ENCODE data around the gene EFCAB13.
"Not testable (repeated sequence)": the region's sequence is repeated elsewhere in the genome, so short reads cannot be mapped to it uniquely, and the experiment has no call there.

The EFCAB13 gene

DNA sequence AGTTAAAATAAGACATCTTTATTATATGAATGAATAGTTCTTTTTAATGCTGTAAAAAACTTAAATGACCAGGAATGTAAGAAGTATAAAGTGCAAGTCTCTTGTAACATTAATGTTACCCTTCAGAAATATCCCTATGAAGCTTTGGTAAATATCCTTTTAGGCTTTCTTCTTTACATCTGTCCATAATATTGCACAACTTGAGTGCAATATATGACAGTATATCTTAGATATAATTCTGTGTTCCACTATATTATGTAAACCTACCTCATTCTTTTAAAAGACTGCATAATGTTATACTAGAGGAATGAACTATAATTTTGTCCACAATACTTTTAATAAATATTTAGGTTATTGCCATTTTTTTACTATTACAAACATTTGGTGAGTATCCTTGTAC lies 81.1 kb downstream of the EFCAB13 start:
- no peak overlapping the region for H3K27ac ChIP-seq

DNA sequence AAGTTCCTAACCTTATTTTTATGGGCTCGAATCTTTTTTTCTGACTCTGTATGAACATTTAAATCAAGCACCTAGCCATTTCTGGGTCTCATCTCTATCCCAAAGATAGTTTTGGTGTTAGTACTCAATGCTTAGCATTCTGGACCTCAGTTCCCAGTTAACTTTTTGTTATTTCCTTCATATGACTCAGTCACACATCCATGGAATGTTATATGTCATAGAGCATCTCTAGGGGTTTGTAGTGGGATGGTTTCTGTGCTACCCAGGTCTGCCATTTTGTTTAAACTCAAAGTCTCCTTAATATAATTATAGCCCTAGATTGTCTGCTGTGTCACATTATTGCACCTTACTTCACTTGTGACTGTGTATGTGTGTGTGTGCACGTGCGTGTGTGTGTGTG lies 90.1 kb downstream of the EFCAB13 start:
- Histone ChIP-seq H3K4me3 (no peak overlapping the region), H3K27ac (no peak overlapping the region)

More for the DNA sequence above, 81.1 kb downstream of the EFCAB13 start:
- no peak overlapping the region for H3K4me3 ChIP-seq

DNA sequence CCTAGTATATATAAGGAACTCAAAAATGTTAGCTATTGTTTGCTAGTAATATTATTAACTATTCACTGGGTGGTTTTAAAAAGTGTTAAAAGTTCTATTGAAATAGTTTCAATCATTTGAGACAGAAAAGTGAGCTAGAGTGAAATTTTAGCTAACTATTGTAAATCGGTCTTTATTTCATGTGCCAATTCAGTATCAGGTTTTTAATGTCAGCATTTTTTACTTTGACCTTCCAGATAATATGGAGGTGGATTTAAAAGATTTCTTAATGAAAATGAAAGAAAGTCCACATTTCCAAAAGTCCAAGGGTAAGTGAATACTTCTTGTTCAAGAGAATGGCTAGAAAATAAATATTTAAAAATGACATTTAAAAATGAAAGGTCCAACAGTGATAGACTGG lies 90.9 kb downstream of the EFCAB13 start:
- H3K4me3 ChIP-seq = no peak overlapping the region
- no peak overlapping the region for H3K27ac ChIP-seq

DNA sequence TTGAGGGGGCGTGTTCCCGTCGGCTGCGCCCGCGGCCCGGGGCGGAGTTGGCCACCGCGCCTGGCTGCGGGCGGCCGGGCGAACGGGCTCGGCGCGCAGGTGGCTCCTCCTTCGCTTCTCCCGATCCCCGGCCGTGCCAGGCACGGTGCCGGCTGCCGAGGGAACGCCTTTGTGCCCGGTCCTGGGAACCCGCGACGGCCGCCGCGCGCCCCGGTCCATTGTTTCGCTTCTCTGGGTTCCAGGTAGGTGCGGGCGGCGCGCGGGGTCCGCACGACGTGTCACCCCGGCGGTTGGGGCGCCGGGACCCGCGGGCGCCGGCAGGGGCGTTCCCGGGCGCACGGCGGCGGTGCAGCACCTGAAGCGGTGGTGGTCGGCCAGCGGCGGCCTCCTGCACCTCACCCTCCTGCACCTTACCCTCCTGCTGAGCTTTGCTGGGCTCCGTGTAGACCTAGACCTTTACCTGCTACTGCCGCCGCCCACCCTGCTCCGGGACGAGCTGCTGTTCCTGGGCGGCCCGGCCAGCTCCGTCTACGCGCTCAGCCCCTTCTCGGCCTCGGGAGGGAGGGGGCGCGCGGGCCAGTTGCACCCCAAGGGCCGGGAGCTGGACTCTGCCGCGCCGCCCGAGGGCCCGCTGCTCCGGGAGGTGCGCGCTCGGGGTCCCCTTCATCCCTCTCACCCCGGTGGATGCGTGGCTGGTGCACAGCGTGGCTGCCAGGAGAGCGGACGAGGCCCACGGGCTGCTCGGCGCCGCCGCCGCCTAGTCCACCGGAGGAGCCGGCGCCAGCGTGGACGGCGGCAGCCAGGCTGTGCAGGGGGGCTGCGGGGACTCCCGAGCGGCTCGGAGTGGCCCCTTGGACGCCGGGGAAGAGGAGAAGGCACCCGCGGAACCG lies 99.9 kb downstream of the EFCAB13 start:
- Histone ChIP-seq H3K27ac (no peak overlapping the region), H3K4me3 (peak overlapping the region; percentile 31 to 60 (median 47))

DNA sequence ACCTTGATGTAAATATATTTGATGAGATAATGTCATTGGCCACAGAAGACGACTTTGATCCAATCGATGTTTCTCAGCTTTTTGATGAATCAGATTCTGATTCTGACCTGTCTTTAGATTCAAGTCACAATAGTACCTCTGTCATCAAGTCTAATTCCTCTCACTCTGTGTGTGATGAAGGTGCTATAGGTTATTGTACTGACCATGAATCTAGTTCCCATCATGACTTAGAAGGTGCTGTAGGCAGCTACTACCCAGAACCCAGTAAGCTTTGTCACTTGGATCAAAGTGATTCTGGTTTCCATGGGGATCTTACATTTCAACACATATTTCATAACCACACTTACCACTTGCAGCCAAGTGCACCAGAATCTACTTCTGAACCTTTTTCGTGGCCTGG lies 101.5 kb downstream of the EFCAB13 start:
- not testable (repeated sequence) for H3K4me3 ChIP-seq

DNA sequence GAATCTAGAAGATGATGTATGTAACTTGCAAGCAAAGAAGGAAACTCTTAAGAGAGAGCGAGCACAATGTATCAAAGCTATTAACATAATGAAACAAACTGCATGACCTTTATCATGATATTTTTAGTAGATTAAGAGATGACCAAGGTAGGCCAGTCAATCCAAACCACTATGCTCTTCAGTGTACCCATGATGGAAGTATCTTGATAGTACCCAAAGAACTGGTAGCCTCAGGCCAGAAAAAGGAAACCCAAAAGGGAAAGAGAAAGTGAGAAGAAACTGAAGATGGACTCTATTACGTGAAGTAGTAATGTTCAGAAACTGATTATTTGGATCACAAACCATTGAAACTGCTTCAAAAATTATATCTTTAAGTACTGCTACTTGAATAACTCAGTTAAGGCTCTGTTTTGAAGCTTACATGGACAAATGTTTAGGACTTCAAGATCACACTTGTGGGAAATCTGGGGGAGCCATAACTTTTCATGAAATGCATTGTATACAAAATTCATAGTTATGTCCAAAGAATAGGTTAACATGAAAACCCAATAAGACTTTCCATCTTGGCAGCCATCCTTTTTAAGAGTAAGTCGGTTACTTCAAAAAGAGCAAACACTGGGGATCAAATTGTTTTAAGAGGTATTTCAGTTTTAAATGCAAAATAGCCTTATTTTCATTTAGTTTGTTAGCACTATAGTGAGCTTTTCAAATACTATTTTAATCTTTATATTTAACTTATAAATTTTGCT lies 102.3 kb downstream of the EFCAB13 start:
- not testable (repeated sequence) for H3K27ac ChIP-seq, H3K4me3 ChIP-seq

More for the DNA sequence above, 101.5 kb downstream of the EFCAB13 start:
- H3K27ac ChIP-seq = not testable (repeated sequence)

DNA sequence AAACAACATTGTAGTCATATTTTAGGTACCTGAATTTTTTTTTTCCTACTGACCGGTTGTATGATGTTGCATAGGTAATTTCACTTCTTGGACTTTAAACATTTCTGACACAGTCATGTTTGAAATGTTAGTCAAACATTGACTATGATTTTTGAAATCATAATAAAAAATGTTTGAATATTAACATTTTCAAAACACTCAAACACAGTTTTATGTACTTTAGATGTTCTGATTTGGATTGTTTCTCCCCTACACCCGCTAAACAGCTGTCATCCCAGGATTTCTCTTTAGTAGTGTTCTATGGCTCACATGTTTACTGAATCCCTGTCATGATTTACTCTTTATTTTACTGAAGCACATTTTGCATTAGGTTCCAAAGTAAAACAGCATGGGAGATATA lies 104.2 kb downstream of the EFCAB13 start:
- no peak overlapping the region for H3K4me3 ChIP-seq
- no peak overlapping the region for H3K27ac ChIP-seq

- H3K4me3 ChIP-seq, H3K27ac ChIP-seq: not testable (repeated sequence)
These were observed 108.5 kb downstream of the EFCAB13 start for GRCh38 chr17:47432240-47432639.

- Histone ChIP-seq H3K27ac (no peak overlapping the region), H3K4me3 (no peak overlapping the region)
These were observed 141.4 kb downstream of the EFCAB13 start for GRCh38 chr17:47465165-47465564.

DNA sequence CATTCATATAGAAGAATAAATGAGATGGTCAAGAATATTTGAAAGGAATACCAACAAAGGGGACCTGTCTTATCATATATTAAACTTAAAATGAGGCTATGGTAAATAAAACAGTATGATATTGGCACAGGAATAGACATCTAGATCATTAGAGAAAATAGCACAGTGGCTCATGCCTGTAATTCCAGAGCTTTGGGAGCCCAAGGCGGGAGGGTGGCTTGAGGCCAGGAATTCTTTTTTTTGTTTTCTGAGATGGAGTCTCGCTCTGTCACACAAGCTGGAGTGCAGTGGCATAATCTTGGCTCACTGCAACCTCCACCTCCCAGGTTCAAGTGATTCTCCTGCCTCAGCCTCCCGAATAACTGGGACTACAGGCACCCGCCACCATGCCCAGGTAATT lies 143.2 kb downstream of the EFCAB13 start:
- not testable (repeated sequence) for H3K27ac ChIP-seq

GRCh38 chr17:47470836-47471235 lies 147.1 kb downstream of the EFCAB13 start:
- no peak overlapping the region for H3K4me3 ChIP-seq
- H3K27ac ChIP-seq = no peak overlapping the region

More for the DNA sequence above, 143.2 kb downstream of the EFCAB13 start:
- not testable (repeated sequence) for H3K4me3 ChIP-seq

GRCh38 chr17:47472073-47472472 lies 148.3 kb downstream of the EFCAB13 start:
- H3K27ac ChIP-seq, H3K4me3 ChIP-seq: not testable (repeated sequence)

Data from skin epidermis (tissue), 12 donors.